SK-N-SH treated with all-trans-retinoic acid at 6 μM for 48 hours (cell line): ENCODE data around the gene ASTN1.

ENCODE experiments used
- ATAC-seq: fragments of 200-7000 bp; cut with Tn5 transposase; 3 replicates; pipeline ENCODE4 v1.9.1; 2020; ENCODE audit warnings: mild to moderate bottlenecking, moderate library complexity
- BACH2 ChIP-seq: fragments of 250-450 bp; sonication (Bioruptor Pico); IDR thresholded peaks from 2 replicates; pipeline ENCODE4 v1.9.0; 2021; ENCODE audit warnings: mild to moderate bottlenecking, borderline replicate concordance
- CREB5 ChIP-seq: fragments of 250-450 bp; sonication (Bioruptor Pico); IDR thresholded peaks from 2 replicates; pipeline ENCODE4 v1.5.1; 2020; ENCODE audit warnings: low read depth, mild to moderate bottlenecking, moderate library complexity
- CSDC2 ChIP-seq: fragments of 250-450 bp; sonication (Bioruptor Pico); IDR thresholded peaks from 2 replicates; pipeline ENCODE4 v1.5.0; 2020; ENCODE audit warnings: mild to moderate bottlenecking, moderate library complexity
- CSRNP3 ChIP-seq: fragments of 250-450 bp; sonication (Bioruptor Pico); IDR thresholded peaks from 2 replicates; pipeline ENCODE4 v1.5.1; 2021; ENCODE audit warnings: mild to moderate bottlenecking, moderate library complexity
- ESRRG ChIP-seq: fragments of 250-450 bp; sonication (Bioruptor Pico); IDR thresholded peaks from 2 replicates; pipeline ENCODE4 v1.6.1; 2021; ENCODE audit warnings: mild to moderate bottlenecking
- GLIS3 ChIP-seq: fragments of 250-450 bp; sonication (Bioruptor Pico); IDR thresholded peaks from 2 replicates; pipeline ENCODE4 v1.5.0; 2020; ENCODE audit warnings: mild to moderate bottlenecking, moderate library complexity
- ISL1 ChIP-seq: fragments of 250-450 bp; sonication (Bioruptor Pico); IDR thresholded peaks from 2 replicates; pipeline ENCODE4 v2.1.2; 2022; ENCODE audit warnings: mild to moderate bottlenecking, moderate library complexity
- PATZ1 ChIP-seq: fragments of 250-450 bp; sonication (Bioruptor Pico); IDR thresholded peaks from 2 replicates; pipeline ENCODE4 v1.8.0; 2020; ENCODE audit warnings: mild to moderate bottlenecking, moderate library complexity, borderline replicate concordance
- POU6F1 ChIP-seq: fragments of 250-450 bp; sonication (Bioruptor Pico); IDR thresholded peaks from 2 replicates; pipeline ENCODE4 v1.8.0; 2021; ENCODE audit warnings: low read depth, mild to moderate bottlenecking, moderate library complexity, borderline replicate concordance
- PPARA ChIP-seq: fragments of 250-450 bp; sonication (Bioruptor Pico); IDR thresholded peaks from 2 replicates; pipeline ENCODE4 v1.5.0; 2020; ENCODE audit warnings: mild to moderate bottlenecking, borderline replicate concordance
- RARB ChIP-seq: fragments of 250-450 bp; sonication (Bioruptor Pico); IDR thresholded peaks from 2 replicates; pipeline ENCODE4 v1.8.0; 2021; ENCODE audit warnings: mild to moderate bottlenecking, moderate library complexity
- SNAI2 ChIP-seq: fragments of 250-450 bp; sonication (Bioruptor Pico); IDR thresholded peaks from 2 replicates; pipeline ENCODE4 v1.5.0; 2020; ENCODE audit warnings: mild to moderate bottlenecking, moderate library complexity
- TCF4 ChIP-seq: fragments of 250-450 bp; sonication (Bioruptor Pico); IDR thresholded peaks from 2 replicates; pipeline ENCODE4 v1.8.0; 2021; ENCODE audit warnings: mild to moderate bottlenecking, moderate library complexity, borderline replicate concordance
- TOX ChIP-seq: fragments of 250-450 bp; sonication (Bioruptor Pico); IDR thresholded peaks from 2 replicates; pipeline ENCODE4 v1.8.0; 2021; ENCODE audit warnings: mild to moderate bottlenecking, moderate library complexity, borderline replicate concordance
- ZC3H10 ChIP-seq: fragments of 250-450 bp; sonication (Bioruptor Pico); IDR thresholded peaks from 2 replicates; pipeline ENCODE4 v1.5.1; 2021; ENCODE audit warnings: mild to moderate bottlenecking, moderate library complexity
- ZFP3 ChIP-seq: fragments of 250-450 bp; sonication (Bioruptor Pico); IDR thresholded peaks from 2 replicates; pipeline ENCODE4 v1.5.0; 2020; ENCODE audit warnings: mild to moderate bottlenecking, moderate library complexity
- ZFP30 ChIP-seq: fragments of 450-650 bp; formaldehyde crosslinking; IDR thresholded peaks from 2 replicates; pipeline ENCODE4 v1.5.0; 2022; ENCODE audit warnings: mild to moderate bottlenecking, moderate library complexity
- ZNF8 ChIP-seq: fragments of 450-650 bp; formaldehyde crosslinking; IDR thresholded peaks from 2 replicates; pipeline ENCODE4 v1.5.0; 2020; ENCODE audit warnings: mild to moderate bottlenecking, moderate library complexity
- TF ChIP-seq, protein P1 (sequence below): fragments of 250-450 bp; sonication (Bioruptor Pico); IDR thresholded peaks from 2 replicates; pipeline ENCODE4 v1.5.0; 2020; ENCODE audit warnings: mild to moderate bottlenecking, moderate library complexity

ASTN1 gene

DNA sequence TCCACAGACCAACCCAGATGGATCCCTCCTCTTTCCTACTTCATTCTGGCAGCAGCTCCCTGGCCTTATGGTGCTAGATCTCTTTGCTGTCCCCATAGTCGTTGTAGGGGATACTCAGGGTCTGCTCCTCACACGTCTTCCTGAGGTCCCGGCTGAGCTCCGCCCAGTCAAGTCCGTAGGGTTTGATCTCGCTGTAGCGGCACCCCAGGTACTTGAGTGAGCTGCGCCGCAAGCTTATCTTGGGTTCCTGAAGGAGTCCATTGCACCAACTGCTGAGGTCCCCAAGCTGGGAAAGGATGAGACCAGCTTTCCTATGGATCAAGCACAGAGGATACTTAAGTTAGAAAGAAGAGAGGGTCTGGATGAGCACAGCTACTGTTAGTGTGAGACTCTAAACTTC, 300.3 kb downstream of the ASTN1 start:
- no peak for TF ChIP-seq SNAI2 (CRISPR knock-in tag)
- no peak for TF ChIP-seq CSRNP3 (CRISPR knock-in tag)
- no peak for TF ChIP-seq GLIS3 (CRISPR knock-in tag)
- no peak for TF ChIP-seq TOX (CRISPR knock-in tag)
- no peak for TF ChIP-seq BACH2 (CRISPR knock-in tag)
- TF ChIP-seq ESRRG (CRISPR knock-in tag), result no peak
- no peak for ATAC-seq

- no peak for ATAC-seq
- TF ChIP-seq ZNF8 (CRISPR knock-in tag), result no peak
- TF ChIP-seq, protein P1, sequence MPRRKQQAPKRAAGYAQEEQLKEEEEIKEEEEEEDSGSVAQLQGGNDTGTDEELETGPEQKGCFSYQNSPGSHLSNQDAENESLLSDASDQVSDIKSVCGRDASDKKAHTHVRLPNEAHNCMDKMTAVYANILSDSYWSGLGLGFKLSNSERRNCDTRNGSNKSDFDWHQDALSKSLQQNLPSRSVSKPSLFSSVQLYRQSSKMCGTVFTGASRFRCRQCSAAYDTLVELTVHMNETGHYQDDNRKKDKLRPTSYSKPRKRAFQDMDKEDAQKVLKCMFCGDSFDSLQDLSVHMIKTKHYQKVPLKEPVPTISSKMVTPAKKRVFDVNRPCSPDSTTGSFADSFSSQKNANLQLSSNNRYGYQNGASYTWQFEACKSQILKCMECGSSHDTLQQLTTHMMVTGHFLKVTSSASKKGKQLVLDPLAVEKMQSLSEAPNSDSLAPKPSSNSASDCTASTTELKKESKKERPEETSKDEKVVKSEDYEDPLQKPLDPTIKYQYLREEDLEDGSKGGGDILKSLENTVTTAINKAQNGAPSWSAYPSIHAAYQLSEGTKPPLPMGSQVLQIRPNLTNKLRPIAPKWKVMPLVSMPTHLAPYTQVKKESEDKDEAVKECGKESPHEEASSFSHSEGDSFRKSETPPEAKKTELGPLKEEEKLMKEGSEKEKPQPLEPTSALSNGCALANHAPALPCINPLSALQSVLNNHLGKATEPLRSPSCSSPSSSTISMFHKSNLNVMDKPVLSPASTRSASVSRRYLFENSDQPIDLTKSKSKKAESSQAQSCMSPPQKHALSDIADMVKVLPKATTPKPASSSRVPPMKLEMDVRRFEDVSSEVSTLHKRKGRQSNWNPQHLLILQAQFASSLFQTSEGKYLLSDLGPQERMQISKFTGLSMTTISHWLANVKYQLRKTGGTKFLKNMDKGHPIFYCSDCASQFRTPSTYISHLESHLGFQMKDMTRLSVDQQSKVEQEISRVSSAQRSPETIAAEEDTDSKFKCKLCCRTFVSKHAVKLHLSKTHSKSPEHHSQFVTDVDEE, result no peak
- no peak for TF ChIP-seq ZFP3 (CRISPR knock-in tag)
- no peak for TF ChIP-seq RARB (CRISPR knock-in tag)
- TF ChIP-seq PPARA (CRISPR knock-in tag), result no peak
- TF ChIP-seq CSDC2 (CRISPR knock-in tag), result no peak
- no peak for TF ChIP-seq ZC3H10 (CRISPR knock-in tag)
- no peak for TF ChIP-seq PATZ1 (CRISPR knock-in tag)
- no peak for TF ChIP-seq POU6F1
- no peak for TF ChIP-seq ESRRG (CRISPR knock-in tag)
- TF ChIP-seq CREB5 (CRISPR knock-in tag), result no peak
- no peak for TF ChIP-seq CSRNP3 (CRISPR knock-in tag)
- TF ChIP-seq ZFP30 (CRISPR knock-in tag), result no peak
- no peak for TF ChIP-seq ISL1
Observed at GRCh38 chr1:176863613-176864012, 300.9 kb downstream of the ASTN1 start.

DNA sequence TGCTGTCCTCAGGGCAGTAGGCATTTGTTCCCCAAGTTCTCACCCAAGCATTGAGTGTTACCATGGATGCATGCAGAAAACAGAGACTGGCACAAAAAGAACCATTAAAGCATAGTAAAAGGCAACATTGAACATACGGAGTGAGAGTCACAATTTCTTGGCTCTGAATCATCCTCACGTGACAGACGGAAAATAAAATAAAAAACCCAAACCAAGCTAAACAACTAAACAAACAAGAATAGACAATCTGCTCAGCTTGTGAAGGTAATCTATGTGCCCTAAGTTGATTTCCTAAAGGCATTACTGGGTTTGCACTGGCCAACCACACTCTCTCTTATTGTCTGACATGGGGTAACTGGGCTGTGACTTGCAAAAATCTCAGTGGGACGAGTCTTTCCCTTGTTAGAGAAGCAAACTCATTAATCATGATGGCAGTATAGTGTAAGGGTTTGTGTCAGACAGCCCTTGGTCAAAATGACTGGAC, 306.0 kb downstream of the ASTN1 start:
- TF ChIP-seq ESRRG (CRISPR knock-in tag) (no peak), POU6F1 (no peak), ZNF8 (CRISPR knock-in tag) (no peak), TCF4 (CRISPR knock-in tag) (no peak)
- no peak for ATAC-seq
